ENCODE measurements around the gene IFNA13. TPM values are rescaled to one million over a fixed set of nuclear protein-coding genes. Genes with fewer than 3 reads are reported as not detected.
"Not testable (repeated sequence)": the region's sequence is repeated elsewhere in the genome, so short reads cannot be mapped to it uniquely, and the experiment has no call there.

Gene IFNA13
- total and polyA plus RNA-seq, 3 donors from 2014 or later: 0.63 to 1.9 TPM; not detected in 1

DNA sequence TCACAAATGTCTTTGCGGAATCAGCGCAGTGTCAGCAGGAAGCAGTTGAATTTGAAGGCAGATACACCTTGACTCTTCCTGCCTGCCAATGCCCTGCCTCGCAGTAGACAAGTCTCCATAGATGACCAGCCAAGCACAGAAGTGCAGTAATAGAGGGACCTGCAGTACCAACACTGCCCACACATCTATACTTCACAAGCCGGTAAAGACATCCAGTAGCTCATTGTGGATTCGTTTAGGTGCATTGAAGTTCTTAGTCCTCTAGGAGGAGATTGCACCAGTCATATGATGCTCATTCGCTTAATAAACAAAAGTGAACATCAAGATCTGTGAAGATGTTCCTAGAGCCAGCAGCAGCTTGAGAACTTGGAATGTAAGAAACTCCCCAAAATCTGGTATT lies 24.4 kb upstream of the IFNA13 start:
- Histone ChIP-seq H3K27me3 (no peaks in the 10 kb centered on the region), H3K9me3 (no peaks in the 10 kb centered on the region), H3K27ac (no peak overlapping the region), H3K4me3 (no peak overlapping the region), H3K4me1 (no peaks in the 10 kb centered on the region), H3K36me3 (ENCODE audit: low read depth, missing control alignments) (no peaks in the 10 kb centered on the region)
- intact Hi-C loops (cut with DNase I; ENCODE audit: low total_unique reads): no loop called here
- no peak for DNase-seq
- TF ChIP-seq CTCF (IDR thresholded peaks at IDR 0.05) (peak in 2 of 3 experiments; percentile 12 to 34), POLR2A (IDR thresholded peaks at IDR 0.05) (no peak)
- 79 to 83% methylated on average over 6 of the region's 6 CpGs for WGBS, 2 donors

GRCh38 chr9:21385131-21385670 lies 17.3 kb upstream of the IFNA13 start, which contains the start of gene IFNA2:
TSS of gene IFNA2 (minus strand) at chr9:21385398. CDS start at chr9:21385329, 69 bp downstream.
- no peaks in the 10 kb centered on the region for H3K4me1 ChIP-seq
- no peaks in the 10 kb centered on the region for H3K9me3 ChIP-seq
- DNase-seq: no peak
- WGBS, 2 donors: 64 to 88% methylated on average over 1 of the region's 1 CpG
- no peak for TF ChIP-seq CTCF (IDR thresholded peaks at IDR 0.05)
- no peak for TF ChIP-seq POLR2A (IDR thresholded peaks at IDR 0.05)
- intact Hi-C loops (cut with DNase I; ENCODE audit: low total_unique reads): no loop called here
- H3K27me3 ChIP-seq: no peaks in the 10 kb centered on the region
- H3K36me3 ChIP-seq (ENCODE audit: low read depth, missing control alignments): no peaks in the 10 kb centered on the region
- H3K4me3 ChIP-seq: no peak within 1 kb of the TSS
- no peak within 1 kb of the TSS for H3K27ac ChIP-seq

DNA sequence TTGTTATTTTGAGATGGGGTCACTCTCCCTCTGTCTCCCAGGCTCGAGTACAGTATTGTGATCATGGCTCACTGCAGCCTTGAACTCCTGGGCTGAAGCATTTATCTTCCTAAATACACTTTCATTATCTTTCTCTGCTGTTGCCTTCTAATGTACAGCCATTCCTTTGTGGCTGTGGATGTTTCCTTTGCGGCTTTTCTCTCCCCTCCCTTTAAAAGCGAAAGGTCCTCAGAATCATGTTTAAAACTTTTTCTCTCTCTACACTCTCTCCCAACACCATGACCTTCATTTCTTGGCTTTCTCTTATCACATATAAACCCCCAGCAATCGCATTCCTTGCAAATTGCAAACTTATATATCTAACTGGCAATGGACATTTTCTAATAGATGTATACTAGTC lies 15.8 kb upstream of the IFNA13 start:
- 31 to 48% methylated on average over 4 of the region's 4 CpGs for WGBS, 2 donors
- Histone ChIP-seq H3K27ac (no peak overlapping the region), H3K36me3 (ENCODE audit: low read depth, missing control alignments) (no peaks in the 10 kb centered on the region), H3K4me3 (no peak overlapping the region), H3K4me1 (no peaks in the 10 kb centered on the region), H3K9me3 (no peaks in the 10 kb centered on the region), H3K27me3 (no peaks in the 10 kb centered on the region)
- no peak for DNase-seq
- TF ChIP-seq POLR2A (IDR thresholded peaks at IDR 0.05) (no peak), CTCF (IDR thresholded peaks at IDR 0.05) (no peak)
- intact Hi-C loops (cut with DNase I; ENCODE audit: low total_unique reads): no loop called here

GRCh38 chr9:21381448-21382339 lies 13.8 kb upstream of the IFNA13 start:
- TF ChIP-seq POLR2A (IDR thresholded peaks at IDR 0.05) (no peak), CTCF (IDR thresholded peaks at IDR 0.05) (no peak)
- Histone ChIP-seq H3K27me3 (no peaks in the 10 kb centered on the region), H3K4me1 (no peaks in the 10 kb centered on the region), H3K27ac (no peak overlapping the region), H3K4me3 (no peak overlapping the region), H3K9me3 (no peaks in the 10 kb centered on the region), H3K36me3 (ENCODE audit: low read depth, missing control alignments) (no peaks in the 10 kb centered on the region)
- 67 to 74% methylated on average over 5 of the region's 5 CpGs for WGBS, 2 donors
- intact Hi-C loops (cut with DNase I; ENCODE audit: low total_unique reads): no loop called here
- DNase-seq: no peak

DNA sequence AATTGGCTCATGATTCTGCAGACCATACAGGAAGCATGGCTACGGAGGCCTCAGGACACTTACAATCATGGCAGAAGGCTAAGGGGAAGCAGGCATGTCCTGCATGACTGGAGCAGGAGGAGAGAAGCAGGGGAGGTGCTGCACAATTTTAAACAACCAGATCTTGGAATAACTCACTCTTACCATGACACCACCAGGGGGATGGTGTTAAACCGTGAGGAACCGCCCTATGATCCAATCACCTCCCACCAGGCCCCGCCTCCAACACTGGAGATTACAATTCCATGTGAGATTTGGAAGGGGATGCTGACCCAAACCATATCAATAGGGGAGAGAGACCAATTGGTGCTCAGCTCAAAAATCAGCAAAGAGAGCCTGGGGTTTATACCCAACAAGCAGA lies 3.6 kb upstream of the IFNA13 start:
- H3K27me3 ChIP-seq; H3K4me1 ChIP-seq; H3K27ac ChIP-seq; intact Hi-C loops (cut with DNase I; ENCODE audit: low total_unique reads); H3K36me3 ChIP-seq (ENCODE audit: low read depth, missing control alignments); H3K4me3 ChIP-seq; DNase-seq; H3K9me3 ChIP-seq: not testable (repeated sequence)
- WGBS, 2 donors: 34 to 78% methylated on average over 4 of the region's 4 CpGs

DNA sequence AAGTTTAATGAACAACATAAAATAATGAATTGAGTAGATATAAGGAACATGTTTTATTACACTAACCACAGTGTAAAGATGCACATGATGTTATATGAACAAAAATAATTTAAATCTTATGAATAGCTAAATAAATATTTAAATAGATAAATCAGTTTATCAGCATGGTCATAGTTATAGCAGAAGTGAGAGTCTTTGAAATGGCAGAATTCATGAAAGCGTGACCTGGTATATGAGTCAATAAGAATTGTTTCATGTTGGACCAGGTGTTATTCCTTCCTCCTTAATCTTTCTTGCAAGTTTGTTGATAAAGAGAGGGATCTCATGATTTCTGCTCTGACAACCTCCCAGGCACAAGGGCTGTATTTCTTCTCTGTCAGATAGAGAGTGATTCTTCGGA lies 688 bp downstream of the IFNA13 start:
- H3K27me3 ChIP-seq; DNase-seq; H3K36me3 ChIP-seq (ENCODE audit: low read depth, missing control alignments); H3K4me1 ChIP-seq; H3K4me3 ChIP-seq; H3K27ac ChIP-seq; intact Hi-C loops (cut with DNase I; ENCODE audit: low total_unique reads); H3K9me3 ChIP-seq: not testable (repeated sequence)
- 95 to 100% methylated on average over 1 of the region's 2 CpGs for WGBS, 2 donors

All from testis (tissue), 3 donors.